B cell (primary cell): Measurements from ENCODE around the gene CHRD. TPM values are rescaled to one million over a fixed set of nuclear protein-coding genes. Genes with fewer than 3 reads are reported as not detected.

Source experiments
- ATAC-seq: fragments of 200-7000 bp; cut with Tn5 transposase; one replicate; pipeline ENCODE4 v1.10.0; 2021; ENCODE audit warnings: low read depth, mild to moderate bottlenecking, moderate number of reproducible peaks, moderate library complexity
- CTCF ChIA-PET: fragments of 350-600 bp; sonication (Branson Sonifier 250); formaldehyde crosslinking; loops from one replicate; lab custom pipeline; 2021; ENCODE audit warnings: antibody characterized with exemption, inconsistent platforms; lab: Charles Lee
- POLR2A ChIA-PET: fragments of 350-600 bp; sonication (Branson Sonifier 250); formaldehyde crosslinking; loops from one replicate; lab custom pipeline; 2021; ENCODE audit warnings: antibody characterized with exemption; lab: Charles Lee
- DNase-seq: peaks from one replicate; pipeline ENCODE4 v3.0.0; 2013
- H2AFZ ChIP-seq: 2 replicates; pipeline ENCODE4 v1.6.1; 2012; ENCODE audit warnings: mild to moderate bottlenecking, low read depth, low read length; ENCODE audit not compliant: insufficient read depth, poor library complexity, severe bottlenecking
- H3K27ac ChIP-seq, 2 donors: 1 replicate in 1 of 2; 2 replicates in 1 of 2; pipeline ENCODE4 v1.5.1; 2012 to 2013; ENCODE audit warnings: low read length in 2 of 2, mild to moderate bottlenecking in 2 of 2, moderate library complexity in 1 of 2
- H3K27me3 ChIP-seq, 4 experiments: fragments of 200-600 bp in 1 of 4; sonication (generic) in 1 of 4; replicated peaks in 1 of 4; 1 replicate in 2 of 4; 2 replicates in 2 of 4; pipeline versions ENCODE4 v1.6.1 to v1.7.0; 2013 to 2016; ENCODE audit warnings: low read length in 3 of 4, mild to moderate bottlenecking in 2 of 4, mixed read lengths in 1 of 4, moderate library complexity in 1 of 4; ENCODE audit not compliant: insufficient read depth in 4 of 4, control insufficient read depth in 3 of 4; ENCODE audit errors: control extremely low read depth in 1 of 4
- H3K36me3 ChIP-seq, 2 experiments: replicated peaks in 1 of 2; 1 replicate in 1 of 2; 2 replicates in 1 of 2; pipeline versions ENCODE4 v1.6.1 to v1.7.1; 2013; ENCODE audit warnings: low read length in 1 of 2; ENCODE audit not compliant: insufficient read depth in 2 of 2, control insufficient read depth in 1 of 2; ENCODE audit errors: control extremely low read depth in 1 of 2, extremely low read depth in 1 of 2
- H3K4me1 ChIP-seq, 2 donors: fragments of 200-600 bp in 1 of 2; sonication (generic) in 1 of 2; 1 replicate in 1 of 2; 2 replicates in 1 of 2; pipeline versions ENCODE4 v1.5.1 to v1.6.1; 2013 to 2017; ENCODE audit warnings: low read length in 2 of 2; ENCODE audit not compliant: control insufficient read depth in 2 of 2, insufficient read depth in 2 of 2
- H3K4me2 ChIP-seq: replicated peaks from 2 replicates; pipeline ENCODE3; 2012; ENCODE audit warnings: mild to moderate bottlenecking, low read depth, low read length; ENCODE audit not compliant: poor library complexity, severe bottlenecking
- H3K4me3 ChIP-seq, 5 experiments: fragments of 200-600 bp in 1 of 5; sonication (generic) in 1 of 5; 1 replicate in 3 of 5; 2 replicates in 2 of 5; pipeline versions ENCODE4 v1.5.1 to v1.7.0; 2011 to 2016; ENCODE audit warnings: low read length in 4 of 5, mild to moderate bottlenecking in 4 of 5, low read depth in 2 of 5, control low read depth in 1 of 5, moderate library complexity in 1 of 5; ENCODE audit not compliant: insufficient read depth in 1 of 5; ENCODE audit errors: control extremely low read depth in 1 of 5, extremely low read depth in 1 of 5
- H3K79me2 ChIP-seq: fragments of 200-600 bp; sonication (generic); one replicate; pipeline ENCODE4 v1.6.0; 2016; ENCODE audit warnings: low read length; ENCODE audit not compliant: control insufficient read depth, insufficient read depth
- H3K9ac ChIP-seq: fragments of 200-600 bp; sonication (generic); 2 replicates; pipeline ENCODE4 v1.6.1; 2017; ENCODE audit warnings: mild to moderate bottlenecking, low read length, moderate library complexity
- H3K9me3 ChIP-seq, 3 donors: one replicate each; pipeline versions ENCODE4 v1.6.1 to v1.7.1; 2013; ENCODE audit warnings: low read length in 2 of 3; ENCODE audit not compliant: control insufficient read depth in 2 of 3, insufficient read depth in 1 of 3; ENCODE audit errors: control extremely low read depth in 1 of 3
- H4K20me1 ChIP-seq: 2 replicates; pipeline ENCODE4 v1.6.0; 2012; ENCODE audit warnings: mild to moderate bottlenecking, low read length; ENCODE audit not compliant: insufficient read depth, control insufficient read depth, poor library complexity, severe bottlenecking
- H3K27ac Mint-ChIP-seq: one replicate; pipeline ENCODE4 v1.8.0; 2021; ENCODE audit warnings: mixed read lengths
- H3K27me3 Mint-ChIP-seq: one replicate; pipeline ENCODE4 v1.8.0; 2021; ENCODE audit warnings: mixed read lengths
- H3K4me1 Mint-ChIP-seq: one replicate; pipeline ENCODE4 v1.8.0; 2021; ENCODE audit warnings: mixed read lengths
- H3K4me3 Mint-ChIP-seq: one replicate; pipeline ENCODE4 v1.8.0; 2021; ENCODE audit warnings: mixed read lengths
- H3K9me3 Mint-ChIP-seq: one replicate; pipeline ENCODE4 v1.8.0; 2022; ENCODE audit warnings: mixed read lengths; ENCODE audit not compliant: insufficient read depth
- CTCF ChIP-seq: fragments of 200-600 bp; IDR thresholded peaks from one replicate; pipeline ENCODE4 v1.8.0; 2022; ENCODE audit warnings: antibody characterized with exemption, mild to moderate bottlenecking
- EZH2 ChIP-seq: IDR thresholded peaks from 2 replicates; pipeline ENCODE4 v1.6.1; 2012; ENCODE audit warnings: borderline replicate concordance, low read depth, mild to moderate bottlenecking, moderate library complexity, low read length; ENCODE audit not compliant: insufficient read depth, poor library complexity, severe bottlenecking
- WGBS: methylation state at CpG from one replicate; pipeline ENCODE4 v1.1.5; 2013; ENCODE audit warnings: missing lambda C conversion rate; ENCODE audit not compliant: insufficient coverage; 5-methylcytosine and 5-hydroxymethylcytosine counted together
- intact Hi-C: fragments of 100-400 bp; cut with micrococcal nuclease; formaldehyde crosslinking; loops from one replicate; pipeline ENCODE4 v1.10.0; 2022
- polyA plus RNA-seq: library from polyadenylated mRNA; depleted of rRNA; stranded (reverse); fragments of >200 nt; gene quantifications from 2 replicates; pipeline ENCODE4 v1.2.3, GENCODE V29; 2012
- total RNA-seq, 2 donors: library from RNA; stranded (reverse); fragments of 120-200 nt in 1 of 2; gene quantifications; 1 replicate in 1 of 2; 2 replicates in 1 of 2; pipeline versions ENCODE4 v1.2.3 to v1.2.4, GENCODE V29; 2013 to 2022

Gene CHRD
- total and polyA plus RNA-seq, 2 donors (not counting 1 experiment from before 2014, with no cell fraction given) = not detected

- H3K4me2 ChIP-seq = peak overlapping the region; percentile 76
- POLR2A ChIA-PET = no interaction called here
- CTCF ChIA-PET = interaction anchor here (1.0 to 1.6 kb wide), 2 partner anchors 10 to 37 kb away, joined by 3 to 5 read pairs; no protein-coding TSS in a partner anchor
Measured at GRCh38 chr3:184381261-184382224, 1.7 kb downstream of the CHRD start.

More at GRCh38 chr3:184381261-184382224, 1.7 kb downstream of the CHRD start:
- ATAC-seq = peak; percentile 8
- H3K4me3 Mint-ChIP-seq = peak overlapping the region; percentile 79
- intact Hi-C loops = no loop called here
- H3K27me3 ChIP-seq = peaks cover 0 to 67% (median 25%) of the 10 kb centered on the region in 4 experiments
- H3K36me3 ChIP-seq = no peaks in the 10 kb centered on the region
- H3K9me3 Mint-ChIP-seq = no peaks in the 10 kb centered on the region
- H3K9ac ChIP-seq = peak overlapping the region; percentile 60
- H3K4me1 ChIP-seq = peaks cover 13 to 15% of the 10 kb centered on the region in 2 donors
- peaks cover 63% of the 10 kb centered on the region for H3K27me3 Mint-ChIP-seq
- peaks cover 18% of the 10 kb centered on the region for H3K4me1 Mint-ChIP-seq
- H3K9me3 ChIP-seq = peaks cover 0 to 5% (median 0%) of the 10 kb centered on the region in 3 donors
- DNase-seq = peak; percentile 51
- no peak for TF ChIP-seq CTCF
- TF ChIP-seq EZH2 = peak; percentile 87
- H3K27ac Mint-ChIP-seq = no peak overlapping the region
- 9% methylated on average over 49 of the region's 55 CpGs for WGBS
- no peaks in the 10 kb centered on the region for H4K20me1 ChIP-seq
- no peak overlapping the region for H3K27ac ChIP-seq
- H3K79me2 ChIP-seq = no peaks in the 10 kb centered on the region
- H3K4me3 ChIP-seq = peak overlapping the region in 3 of 5 experiments; percentile 27 to 48 (median 39)
- peak overlapping the region; percentile 69 for H2AFZ ChIP-seq
